Ascending aorta (tissue), 2 donors: ENCODE data around the gene RPS15. TPM values are rescaled to one million over a fixed set of nuclear protein-coding genes. Genes with fewer than 3 reads are reported as not detected.

Source experiments
- DNase-seq, 2 donors: peaks; one replicate each; pipeline ENCODE4 v3.0.0-alpha.2; 2019; ENCODE audit warnings: low spot score in 2 of 2
- H3K27ac ChIP-seq, 2 donors: fragments of 200-600 bp; sonication (generic); one replicate each; pipeline ENCODE4 v1.5.1; 2016 to 2017; ENCODE audit warnings: mild to moderate bottlenecking in 1 of 2
- H3K27me3 ChIP-seq: fragments of 200-600 bp; sonication (generic); one replicate; pipeline ENCODE4 v1.5.1; 2017
- H3K36me3 ChIP-seq, 2 donors: fragments of 200-600 bp; sonication (generic); one replicate each; pipeline ENCODE4 v1.5.1; 2016
- H3K4me1 ChIP-seq, 2 donors: fragments of 200-600 bp; sonication (generic); one replicate each; pipeline ENCODE4 v1.5.1; 2016 to 2017; ENCODE audit warnings: mild to moderate bottlenecking in 1 of 2
- H3K4me3 ChIP-seq, 2 donors: fragments of 200-600 bp; sonication (generic); one replicate each; pipeline ENCODE4 v1.5.1; 2016 to 2017; ENCODE audit warnings: mild to moderate bottlenecking in 1 of 2
- H3K9me3 ChIP-seq, 2 donors: fragments of 200-600 bp; sonication (generic); one replicate each; pipeline ENCODE4 v1.5.1; 2016
- intact Hi-C: fragments of 100-400 bp; cut with DNase I; formaldehyde crosslinking; loops from one replicate; pipeline ENCODE4 v1.15.1; 2023
- total RNA-seq: library from RNA; depleted of rRNA; stranded (reverse); fragments of >200 nt; gene quantifications from one replicate; pipeline ENCODE4 v1.1.0, GENCODE V29; 2016
- TF ChIP-seq, protein P1 (sequence below), 3 experiments: fragments of 200-600 bp in 2 of 3; fragments of 450-650 bp in 1 of 3; sonication (generic) in 2 of 3; IDR thresholded peaks; one replicate each; pipeline ENCODE4 v1.5.1; 2016 to 2019; ENCODE audit warnings: antibody characterized with exemption in 3 of 3, mild to moderate bottlenecking in 1 of 3, moderate library complexity in 1 of 3

The RPS15 gene
- total RNA-seq, 1 donor from 2014 or later, result 3,111 TPM

DNA sequence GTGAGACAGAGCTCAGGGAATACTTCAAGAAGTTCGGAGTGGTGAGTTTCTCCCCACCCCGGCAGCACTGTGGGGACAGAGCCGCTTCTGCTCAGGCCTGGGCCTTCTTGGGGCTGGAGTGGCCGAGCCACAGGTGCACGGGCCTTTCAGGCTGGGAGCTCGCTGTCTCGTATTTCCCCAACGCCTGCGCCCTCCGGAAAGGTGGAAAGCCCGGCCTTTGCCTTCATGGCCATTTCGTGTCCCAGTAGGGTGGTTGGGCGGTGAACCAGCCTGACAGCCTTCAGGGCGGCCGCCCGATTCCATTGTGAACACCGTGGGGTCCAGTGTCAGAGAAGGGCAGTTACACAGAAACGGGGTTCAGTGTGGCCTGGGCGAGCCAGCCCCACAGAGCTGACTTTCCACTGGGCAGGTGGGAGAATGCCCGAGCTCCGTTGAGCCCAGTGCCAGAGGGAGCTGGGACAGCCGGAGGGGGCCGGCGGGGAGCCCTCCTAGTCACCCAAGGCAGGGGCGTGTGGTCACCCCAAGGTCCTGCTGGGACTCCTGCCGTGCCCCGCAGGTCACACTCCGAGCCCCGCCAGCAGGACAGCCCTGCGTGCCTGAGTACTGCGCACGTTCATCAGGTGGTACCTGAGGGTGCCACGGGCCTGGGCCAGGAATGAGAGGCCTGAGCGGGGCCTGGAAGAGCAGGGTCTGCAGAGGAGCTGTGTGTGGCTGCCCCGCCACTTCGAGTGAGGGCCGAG, 16.8 kb upstream of the RPS15 start:
- peaks cover 4 to 7% of the 10 kb centered on the region in 2 donors for H3K4me1 ChIP-seq
- H3K27ac ChIP-seq, result no peak overlapping the region
- H3K27me3 ChIP-seq, result no peaks in the 10 kb centered on the region
- no peaks in the 10 kb centered on the region for H3K9me3 ChIP-seq
- DNase-seq, result no peak
- H3K36me3 ChIP-seq, result peaks cover 73 to 81% of the 10 kb centered on the region in 2 donors
- no peak overlapping the region for H3K4me3 ChIP-seq
- intact Hi-C loops, result no loop called here
- TF ChIP-seq, protein P1, sequence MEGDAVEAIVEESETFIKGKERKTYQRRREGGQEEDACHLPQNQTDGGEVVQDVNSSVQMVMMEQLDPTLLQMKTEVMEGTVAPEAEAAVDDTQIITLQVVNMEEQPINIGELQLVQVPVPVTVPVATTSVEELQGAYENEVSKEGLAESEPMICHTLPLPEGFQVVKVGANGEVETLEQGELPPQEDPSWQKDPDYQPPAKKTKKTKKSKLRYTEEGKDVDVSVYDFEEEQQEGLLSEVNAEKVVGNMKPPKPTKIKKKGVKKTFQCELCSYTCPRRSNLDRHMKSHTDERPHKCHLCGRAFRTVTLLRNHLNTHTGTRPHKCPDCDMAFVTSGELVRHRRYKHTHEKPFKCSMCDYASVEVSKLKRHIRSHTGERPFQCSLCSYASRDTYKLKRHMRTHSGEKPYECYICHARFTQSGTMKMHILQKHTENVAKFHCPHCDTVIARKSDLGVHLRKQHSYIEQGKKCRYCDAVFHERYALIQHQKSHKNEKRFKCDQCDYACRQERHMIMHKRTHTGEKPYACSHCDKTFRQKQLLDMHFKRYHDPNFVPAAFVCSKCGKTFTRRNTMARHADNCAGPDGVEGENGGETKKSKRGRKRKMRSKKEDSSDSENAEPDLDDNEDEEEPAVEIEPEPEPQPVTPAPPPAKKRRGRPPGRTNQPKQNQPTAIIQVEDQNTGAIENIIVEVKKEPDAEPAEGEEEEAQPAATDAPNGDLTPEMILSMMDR (IDR thresholded peaks at IDR 0.05), result no peak

- intact Hi-C loops, result no loop called here
- H3K9me3 ChIP-seq, result no peaks in the 10 kb centered on the region
- no peak for DNase-seq
- H3K27ac ChIP-seq, result no peak overlapping the region
- TF ChIP-seq, protein P1 (IDR thresholded peaks at IDR 0.05), result no peak
- H3K27me3 ChIP-seq, result no peaks in the 10 kb centered on the region
- peaks cover 78 to 84% of the 10 kb centered on the region in 2 donors for H3K36me3 ChIP-seq
- H3K4me3 ChIP-seq, result no peak overlapping the region
- H3K4me1 ChIP-seq, result peaks cover 0 to 2% of the 10 kb centered on the region in 2 donors
Measured at GRCh38 chr19:1421958-1422305, 16.3 kb upstream of the RPS15 start.

DNA sequence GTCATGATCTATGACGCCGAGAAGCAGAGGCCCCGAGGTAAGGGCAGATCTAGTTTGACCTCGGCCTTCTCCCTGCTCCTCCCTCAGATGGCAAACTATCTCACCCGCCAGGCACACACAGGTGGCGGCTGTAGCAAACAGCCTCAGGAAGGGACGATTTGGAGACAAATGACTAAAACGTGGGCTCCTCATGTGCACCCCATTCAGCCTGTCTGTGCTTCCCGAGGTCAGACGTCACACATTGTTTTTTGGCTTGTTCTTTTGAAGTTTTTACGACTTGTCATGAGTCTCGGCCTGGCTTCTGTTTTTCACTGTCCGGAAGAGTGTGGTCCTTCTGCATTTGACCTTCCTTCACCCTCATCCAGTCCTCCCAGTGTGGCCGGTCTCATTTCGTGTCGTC, 15.8 kb upstream of the RPS15 start:
- no peak for DNase-seq
- no peaks in the 10 kb centered on the region for H3K4me1 ChIP-seq
- H3K36me3 ChIP-seq, result peaks cover 82 to 89% of the 10 kb centered on the region in 2 donors
- H3K4me3 ChIP-seq, result no peak overlapping the region
- H3K27ac ChIP-seq, result no peak overlapping the region
- H3K27me3 ChIP-seq, result no peaks in the 10 kb centered on the region
- H3K9me3 ChIP-seq, result no peaks in the 10 kb centered on the region
- TF ChIP-seq, protein P1 (IDR thresholded peaks at IDR 0.05), result no peak
- intact Hi-C loops, result no loop called here

DNA sequence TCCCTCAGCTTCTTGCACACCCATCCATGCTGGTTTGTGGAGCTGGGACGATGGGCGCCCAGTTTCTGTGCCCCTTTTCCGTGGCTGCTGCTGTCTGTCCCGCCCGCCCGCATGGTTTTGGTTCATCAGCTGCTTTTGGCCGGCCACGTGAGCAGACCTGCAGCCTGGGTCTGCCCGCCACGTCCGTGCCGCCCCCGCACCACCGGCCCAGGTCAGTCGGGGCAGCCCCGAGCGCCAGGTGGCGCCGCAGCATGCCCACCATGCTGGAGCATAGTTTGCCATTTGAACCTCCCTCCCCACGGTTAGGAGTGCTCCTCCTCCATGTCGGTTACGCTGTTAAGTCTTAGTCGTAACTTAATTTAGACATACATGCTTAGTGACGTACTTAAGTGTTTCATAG, 15.3 kb upstream of the RPS15 start:
- intact Hi-C loops, result no loop called here
- TF ChIP-seq, protein P1 (IDR thresholded peaks at IDR 0.05), result no peak
- Histone ChIP-seq H3K4me3 (no peak overlapping the region), H3K9me3 (no peaks in the 10 kb centered on the region), H3K27ac (no peak overlapping the region), H3K27me3 (no peaks in the 10 kb centered on the region), H3K4me1 (no peaks in the 10 kb centered on the region), H3K36me3 (peaks cover 79 to 93% of the 10 kb centered on the region in 2 donors)
- no peak for DNase-seq

GRCh38 chr19:1423436-1424191, 14.6 kb upstream of the RPS15 start:
- no peaks in the 10 kb centered on the region for H3K9me3 ChIP-seq
- no peaks in the 10 kb centered on the region for H3K4me1 ChIP-seq
- intact Hi-C loops, result no loop called here
- DNase-seq, result no peak
- TF ChIP-seq, protein P1 (IDR thresholded peaks at IDR 0.05), result no peak
- H3K27ac ChIP-seq, result no peak overlapping the region
- no peak overlapping the region for H3K4me3 ChIP-seq
- H3K27me3 ChIP-seq, result no peaks in the 10 kb centered on the region
- peaks cover 74 to 94% of the 10 kb centered on the region in 2 donors for H3K36me3 ChIP-seq
